Right lung (tissue), 5 donors: Measurements from ENCODE around the gene FTO. TPM values are rescaled to one million over a fixed set of nuclear protein-coding genes. Genes with fewer than 3 reads are reported as not detected.

Experiments used
- DNase-seq, 2 donors: peaks; one replicate each; pipeline ENCODE4 v3.0.0-alpha.2; 2013
- polyA plus RNA-seq, 5 donors: library from polyadenylated mRNA; unstranded; fragments of 120-200 nt; gene quantifications; one replicate each; pipeline versions ENCODE4 v1.2.1 to v1.2.3, GENCODE V29; 2013; ENCODE audit warnings: inconsistent platforms in 1 of 5, low replicate concordance in 1 of 5; ENCODE audit not compliant: insufficient read length in 5 of 5, insufficient read depth in 1 of 5

FTO gene
- polyA plus RNA-seq, 5 donors: 73.5 to 94.5 (median 92.2) TPM

DNA sequence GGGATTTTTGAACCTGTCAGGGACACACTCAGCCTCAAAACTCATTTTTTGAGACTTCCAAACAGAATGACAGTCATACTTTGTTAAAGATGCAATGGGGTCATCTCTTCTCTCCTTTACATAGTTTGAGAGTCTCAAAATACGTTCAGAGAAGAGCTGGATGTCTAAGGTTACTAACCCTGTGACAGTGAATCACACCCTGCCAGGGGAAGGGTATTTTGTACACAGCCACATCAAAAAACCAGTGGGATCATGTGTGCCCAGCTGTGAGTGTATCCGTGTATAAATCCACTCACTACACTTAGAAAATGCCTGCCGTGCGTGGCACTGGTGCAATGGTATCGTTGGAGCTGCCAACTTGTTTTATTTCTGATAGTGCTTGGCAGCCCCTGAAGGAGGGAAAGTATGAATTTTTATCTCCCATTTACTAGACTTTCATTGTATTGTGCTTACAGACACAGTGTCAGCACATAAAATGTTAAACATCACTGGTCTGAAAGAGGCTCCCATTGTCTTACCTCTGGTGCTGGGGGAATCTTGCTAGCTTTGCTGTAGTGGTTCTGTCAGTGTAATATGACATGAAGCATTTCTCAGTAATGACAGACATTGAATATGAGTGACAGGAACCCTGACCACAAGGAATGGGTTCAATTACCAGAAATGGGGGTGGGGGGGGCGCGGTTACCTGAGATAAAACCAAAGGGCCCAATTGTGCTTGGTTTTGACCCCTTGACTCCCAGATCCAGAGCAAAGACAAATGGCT, 256.3 kb downstream of the FTO start:
- no peak for DNase-seq

- no peak for DNase-seq
Observed at GRCh38 chr16:53960954-53961616, 257.1 kb downstream of the FTO start.

GRCh38 chr16:53962041-53962440, 258.1 kb downstream of the FTO start:
- no peak for DNase-seq

DNA sequence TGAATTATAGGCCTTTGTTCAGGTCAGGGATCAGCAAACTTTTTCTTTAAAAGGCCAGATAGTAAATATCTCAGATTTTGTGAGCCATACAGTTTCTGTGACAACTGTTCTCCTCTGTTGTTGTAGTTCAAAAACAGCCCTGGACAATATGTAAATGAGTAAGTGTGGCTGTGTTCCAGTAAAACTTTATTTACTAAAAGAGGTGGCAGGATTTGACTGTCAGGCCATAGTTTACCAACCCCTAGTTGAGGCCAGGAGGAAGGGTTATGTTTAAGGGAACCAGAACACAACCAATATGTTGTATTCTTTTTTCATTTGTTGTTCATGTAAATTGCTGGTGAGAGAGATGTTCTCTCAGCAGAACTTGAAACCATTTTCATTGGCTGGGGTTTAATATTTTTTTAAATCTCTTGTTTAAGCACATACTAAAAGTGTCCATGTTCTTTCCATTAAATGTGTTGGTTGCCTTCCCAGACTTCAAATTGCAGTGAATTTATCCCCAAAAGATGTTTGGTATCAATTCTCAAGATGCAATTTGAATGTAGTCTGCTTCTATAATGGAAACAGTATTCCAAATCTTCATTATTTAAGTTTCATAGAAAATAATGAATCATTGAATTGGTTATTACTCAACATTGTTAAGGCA, 260.3 kb downstream of the FTO start:
- DNase-seq: no peak

- no peak for DNase-seq
Observed at GRCh38 chr16:53966821-53967571, 263.0 kb downstream of the FTO start.

- no peak for DNase-seq
Observed at GRCh38 chr16:53967572-53967971, 263.6 kb downstream of the FTO start.

- no peak for DNase-seq
Observed at GRCh38 chr16:53968454-53968853, 264.5 kb downstream of the FTO start.

DNA sequence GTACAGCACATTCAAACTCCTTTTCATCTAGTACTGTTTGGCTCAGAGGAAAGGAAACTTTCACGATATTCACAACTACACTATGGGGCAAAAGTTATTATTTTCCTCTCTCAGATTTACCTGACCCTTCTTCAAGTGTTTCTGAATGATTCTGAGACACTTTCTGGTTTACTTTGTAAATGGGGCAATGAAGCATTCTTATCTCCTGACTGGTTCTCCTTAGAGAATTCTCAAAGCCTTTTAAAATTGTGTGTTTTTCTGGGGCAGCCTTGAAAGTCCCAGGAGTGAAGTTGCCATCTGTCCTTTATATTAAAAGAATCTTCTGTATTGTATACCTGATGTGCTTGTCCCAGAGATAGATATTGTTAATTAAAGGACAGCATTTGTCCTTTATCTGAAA, 264.9 kb downstream of the FTO start:
- no peak for DNase-seq

DNA sequence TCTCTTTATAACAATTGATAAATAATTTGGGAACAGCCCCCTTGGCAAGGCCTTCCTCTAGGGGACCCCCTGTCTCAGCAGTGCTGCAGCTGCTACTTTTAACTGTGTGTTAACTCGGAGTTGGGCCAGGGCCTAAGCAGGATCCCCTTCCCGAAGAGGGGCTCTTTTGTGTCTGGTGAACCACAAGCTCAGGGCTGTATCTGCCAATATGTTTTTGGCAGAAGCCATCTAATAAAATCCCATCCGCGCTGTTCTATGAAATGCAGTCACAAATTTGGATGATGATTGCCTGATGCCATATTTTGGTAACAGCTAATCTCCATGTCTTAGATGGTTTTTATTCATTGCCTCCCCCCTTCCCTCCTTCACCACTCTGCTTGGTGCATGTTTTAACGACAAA, 267.7 kb downstream of the FTO start:
- DNase-seq: peak in 1 of 2 donors; percentile 27

GRCh38 chr16:53973021-53973420, 269.1 kb downstream of the FTO start:
- no peak for DNase-seq

DNA sequence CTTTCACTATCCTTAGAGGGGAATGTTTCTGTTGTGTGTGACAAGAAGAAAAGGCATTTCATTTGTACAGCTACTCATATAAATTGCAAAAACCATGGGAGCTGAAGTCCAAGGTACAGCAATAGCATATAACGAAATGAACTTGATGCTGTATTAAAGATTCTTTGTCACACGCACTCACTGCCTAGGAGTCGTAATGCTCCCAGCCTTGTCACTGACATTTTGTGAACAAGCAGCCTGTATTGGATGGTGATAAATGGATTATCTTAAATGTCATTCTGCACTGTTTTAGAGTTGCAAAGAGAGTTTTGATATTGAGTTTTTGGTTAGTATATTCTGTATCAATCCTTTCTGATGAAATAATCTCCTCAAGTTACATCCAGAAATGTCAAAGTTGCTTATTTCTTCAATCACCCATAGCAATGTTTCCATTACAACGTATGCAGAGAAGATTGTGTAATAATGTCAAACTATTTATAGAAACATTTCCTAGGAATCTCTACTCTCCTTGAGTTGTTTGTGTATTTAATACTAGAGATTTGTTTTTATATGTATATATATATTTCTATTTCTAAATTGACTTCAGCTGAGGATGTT, 270.6 kb downstream of the FTO start:
- DNase-seq: peak; percentile 31 to 37

DNA sequence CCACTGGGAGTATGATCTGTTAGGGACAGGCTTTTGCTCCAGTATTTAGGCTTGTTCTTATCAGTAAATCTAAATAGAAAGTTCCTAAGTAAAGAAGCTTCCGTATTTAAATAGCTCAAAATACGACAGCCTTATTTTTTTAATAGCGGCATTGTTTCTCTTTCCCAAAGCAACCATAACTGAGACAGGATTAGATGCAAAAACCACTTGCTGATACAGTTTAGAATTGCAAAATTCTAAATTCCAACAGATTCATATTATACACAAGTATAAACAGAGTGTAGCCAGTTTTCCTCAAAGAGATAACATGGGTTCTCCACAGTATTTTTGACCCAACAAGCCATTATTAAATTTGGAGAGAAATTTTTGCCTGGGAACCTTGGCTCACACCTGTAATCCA, 276.7 kb downstream of the FTO start:
- DNase-seq: no peak

GRCh38 chr16:53982631-53983042, 278.7 kb downstream of the FTO start:
- DNase-seq: peak in 1 of 2 donors; percentile 13

GRCh38 chr16:53984936-53985335, 281.0 kb downstream of the FTO start:
- DNase-seq: no peak

DNA sequence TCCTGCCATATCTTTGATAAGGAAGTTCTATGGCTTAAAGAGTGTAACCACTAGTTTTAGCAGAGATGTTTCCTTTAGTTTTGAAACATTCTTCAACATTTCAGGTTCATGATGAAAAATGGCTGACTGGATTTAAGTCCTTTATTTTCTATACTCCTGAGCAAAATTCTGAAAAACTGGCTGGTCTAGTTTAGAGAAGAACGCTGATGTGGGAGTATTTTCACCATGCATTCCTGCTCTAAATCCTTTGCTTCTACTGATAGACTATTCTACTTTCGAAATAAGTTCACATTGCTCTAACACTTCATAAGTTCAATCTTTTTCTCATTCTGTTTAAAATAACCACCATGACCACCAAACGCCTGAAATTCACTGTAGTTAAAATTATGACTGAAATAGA, 281.9 kb downstream of the FTO start:
- DNase-seq: peak in 1 of 2 donors; percentile 11

DNA sequence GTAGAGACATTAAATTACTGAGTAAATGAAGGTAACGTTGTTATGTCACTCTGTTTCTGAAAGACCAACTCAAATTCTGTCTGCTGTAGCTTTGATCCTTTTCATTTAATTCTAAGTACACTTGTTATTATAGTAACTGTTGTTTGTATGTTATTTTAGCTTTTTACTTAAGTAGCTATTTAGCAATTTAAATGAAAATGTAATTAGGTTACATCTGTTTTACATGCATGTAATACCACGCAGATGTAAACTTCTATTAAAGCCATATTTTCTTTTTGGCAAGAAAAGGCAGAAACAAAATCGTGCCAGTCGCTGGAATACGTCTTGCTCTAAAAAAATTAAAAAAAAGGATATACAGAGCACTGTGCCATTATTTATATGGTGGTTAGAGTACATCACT, 282.8 kb downstream of the FTO start:
- DNase-seq: no peak

DNA sequence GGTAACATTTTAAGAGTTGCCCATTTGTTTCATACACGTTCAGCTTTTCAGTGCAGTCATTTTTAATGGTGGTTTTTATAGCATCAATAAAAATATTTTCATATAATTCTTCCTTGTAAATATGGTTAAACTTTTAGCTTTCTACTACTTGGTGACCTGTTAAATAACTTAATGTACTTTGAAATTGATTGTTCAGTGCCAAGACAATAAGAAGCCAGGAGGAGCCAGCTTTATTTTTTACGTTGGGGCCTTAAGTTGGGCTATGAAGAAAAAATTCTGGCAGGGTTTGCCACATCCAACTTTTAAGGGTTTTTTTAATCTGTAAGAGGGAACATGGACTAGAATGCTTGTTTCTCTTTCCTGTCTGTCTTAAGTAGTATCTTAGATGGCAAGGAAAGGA, 284.2 kb downstream of the FTO start:
- no peak for DNase-seq

GRCh38 chr16:53989597-53989996, 285.6 kb downstream of the FTO start:
- no peak for DNase-seq

DNA sequence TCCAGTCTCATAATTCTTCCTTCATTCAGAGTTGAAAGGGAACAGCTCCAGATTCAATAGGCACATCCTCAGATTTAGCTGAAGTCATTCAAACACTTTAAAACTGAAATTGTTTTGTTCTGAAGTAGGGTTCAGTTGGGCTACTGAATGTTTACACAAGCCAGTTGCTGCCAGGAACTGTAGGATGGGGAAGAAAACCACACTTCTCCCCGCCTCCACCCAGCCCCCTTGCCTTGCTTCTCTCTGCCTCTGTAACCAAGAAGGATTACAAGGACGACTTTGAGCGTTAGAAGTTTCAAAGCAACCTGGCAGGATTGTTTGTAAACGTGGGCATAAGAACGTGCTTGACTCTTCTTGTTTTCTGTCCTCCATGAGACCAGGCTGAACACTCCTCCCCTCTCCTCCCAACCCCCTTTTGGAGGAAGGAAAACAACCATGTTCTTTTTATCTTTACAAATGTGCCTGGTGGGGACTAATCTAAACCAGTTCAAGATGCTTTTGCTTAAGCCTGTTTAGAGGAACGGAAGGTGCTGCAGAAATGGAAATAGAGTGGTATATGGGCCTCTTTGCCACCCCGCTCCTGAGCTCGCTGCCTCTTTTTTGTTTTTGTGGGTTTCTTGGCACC, 287.9 kb downstream of the FTO start:
- peak; percentile 19 to 20 for DNase-seq

- DNase-seq: no peak
Observed at GRCh38 chr16:53995378-53995777, 291.4 kb downstream of the FTO start.

DNA sequence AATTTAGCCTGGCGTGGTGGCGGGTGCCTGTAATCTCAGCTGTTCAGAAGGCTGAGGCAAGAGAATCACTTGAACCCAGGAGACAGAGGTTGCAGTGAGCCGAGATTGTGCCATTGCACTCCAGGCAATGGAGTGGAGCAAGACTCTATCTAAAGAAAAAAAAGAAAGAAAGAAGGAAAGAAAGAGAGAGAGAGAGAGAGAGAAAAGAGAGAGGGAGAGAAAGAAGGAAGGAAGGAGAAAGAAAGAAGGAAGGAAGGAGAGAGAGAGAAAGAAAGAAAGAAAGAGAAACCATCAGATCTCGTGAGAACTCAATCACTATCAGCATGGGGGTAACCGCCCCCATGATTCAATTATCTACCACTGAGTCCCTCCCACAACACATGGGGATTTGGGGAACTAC, 293.0 kb downstream of the FTO start:
- no peak for DNase-seq
